ENCODE data around the gene CADPS. TPM values are rescaled to one million over a fixed set of nuclear protein-coding genes. Genes with fewer than 3 reads are reported as not detected.

Gene CADPS
- polyA plus RNA-seq, 1 donor (not counting 4 experiments of a cell fraction or from before 2014, with no cell fraction given) = not detected

DNA sequence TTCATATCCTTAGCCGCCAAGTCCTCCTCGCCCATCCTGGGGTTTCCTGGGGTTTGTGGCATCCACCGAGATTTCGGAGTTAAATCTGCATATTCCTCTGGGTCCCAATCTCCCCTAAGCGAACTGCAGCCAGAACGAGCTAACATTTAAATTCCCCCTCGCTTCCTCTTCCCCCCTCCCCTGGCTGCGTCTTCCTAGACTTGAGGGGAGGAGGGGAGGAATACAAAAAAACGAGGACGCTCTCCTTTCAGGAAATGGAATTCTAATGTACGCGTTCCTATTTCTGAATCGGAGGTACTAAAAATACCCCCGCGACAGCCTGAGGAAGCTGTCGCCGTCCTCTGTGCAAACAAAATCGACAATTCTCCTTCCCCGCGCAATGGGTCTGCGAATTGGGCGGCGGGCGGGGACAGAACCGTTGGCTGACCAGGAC is 507.4 kb downstream of the CADPS start:
- Histone ChIP-seq H3K79me2 (ENCODE audit: control insufficient read depth, insufficient read depth, low read length) (no peaks in the 10 kb centered on the region), H3K36me3 (ENCODE audit: control insufficient read depth in 2 of 2, extremely low read depth in 1 of 2, insufficient read depth in 2 of 2, low read length in 2 of 2) (no peaks in the 10 kb centered on the region), H3K9me1 (ENCODE audit: control insufficient read depth, extremely low read depth, insufficient read depth, low read length) (no peaks in the 10 kb centered on the region), H3K9me3 (ENCODE audit: control insufficient read depth, low read depth, low read length) (no peaks in the 10 kb centered on the region), H3K4me2 (ENCODE audit: control insufficient read depth, extremely low read depth, insufficient read depth, low read depth, low read length) (no peak overlapping the region), H3K27ac (ENCODE audit: control insufficient read depth, insufficient read depth, low read length) (no peak overlapping the region), H3K27me3 (ENCODE audit: control insufficient read depth, extremely low read depth, insufficient read depth, low read length) (peaks cover 70% of the 10 kb centered on the region), H3K4me1 (ENCODE audit: control insufficient read depth, extremely low read depth, insufficient read depth, low read length) (peaks cover 5% of the 10 kb centered on the region), H3K9ac (ENCODE audit: control insufficient read depth, extremely low read depth, insufficient read depth, low read length) (no peak overlapping the region), H3K4me3 (ENCODE audit: control insufficient read depth in 2 of 3, extremely low read depth in 1 of 3, insufficient read depth in 2 of 3, low read depth in 1 of 3, low read length in 3 of 3) (no peak overlapping the region), H2AFZ (ENCODE audit: control insufficient read depth, low read length) (no peak overlapping the region), H4K20me1 (ENCODE audit: control insufficient read depth, extremely low read depth, insufficient read depth, low read length) (peaks cover 7% of the 10 kb centered on the region)
- FAIRE-seq (no peak), DNase-seq (ENCODE audit: low read depth, low spot score) (no peak)
- peak; percentile 3 for TF ChIP-seq EZH2 (IDR thresholded peaks at IDR 0.05; ENCODE audit: low read length)
- TF ChIP-seq, protein P1, sequence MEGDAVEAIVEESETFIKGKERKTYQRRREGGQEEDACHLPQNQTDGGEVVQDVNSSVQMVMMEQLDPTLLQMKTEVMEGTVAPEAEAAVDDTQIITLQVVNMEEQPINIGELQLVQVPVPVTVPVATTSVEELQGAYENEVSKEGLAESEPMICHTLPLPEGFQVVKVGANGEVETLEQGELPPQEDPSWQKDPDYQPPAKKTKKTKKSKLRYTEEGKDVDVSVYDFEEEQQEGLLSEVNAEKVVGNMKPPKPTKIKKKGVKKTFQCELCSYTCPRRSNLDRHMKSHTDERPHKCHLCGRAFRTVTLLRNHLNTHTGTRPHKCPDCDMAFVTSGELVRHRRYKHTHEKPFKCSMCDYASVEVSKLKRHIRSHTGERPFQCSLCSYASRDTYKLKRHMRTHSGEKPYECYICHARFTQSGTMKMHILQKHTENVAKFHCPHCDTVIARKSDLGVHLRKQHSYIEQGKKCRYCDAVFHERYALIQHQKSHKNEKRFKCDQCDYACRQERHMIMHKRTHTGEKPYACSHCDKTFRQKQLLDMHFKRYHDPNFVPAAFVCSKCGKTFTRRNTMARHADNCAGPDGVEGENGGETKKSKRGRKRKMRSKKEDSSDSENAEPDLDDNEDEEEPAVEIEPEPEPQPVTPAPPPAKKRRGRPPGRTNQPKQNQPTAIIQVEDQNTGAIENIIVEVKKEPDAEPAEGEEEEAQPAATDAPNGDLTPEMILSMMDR (optimal IDR thresholded peaks at IDR 0.05 in 1 of 3, IDR thresholded peaks at IDR 0.05 in 1 of 3, conservative IDR thresholded peaks at IDR 0.05 in 1 of 3; ENCODE audit: extremely low read depth in 1 of 3, insufficient read depth in 2 of 3, low read length in 3 of 3) = no peak
- dilution Hi-C loops (cut with MboI; ENCODE audit: extremely low pct_ligation_motif_present, low sequenced_read_pairs) = no loop called here

DNA sequence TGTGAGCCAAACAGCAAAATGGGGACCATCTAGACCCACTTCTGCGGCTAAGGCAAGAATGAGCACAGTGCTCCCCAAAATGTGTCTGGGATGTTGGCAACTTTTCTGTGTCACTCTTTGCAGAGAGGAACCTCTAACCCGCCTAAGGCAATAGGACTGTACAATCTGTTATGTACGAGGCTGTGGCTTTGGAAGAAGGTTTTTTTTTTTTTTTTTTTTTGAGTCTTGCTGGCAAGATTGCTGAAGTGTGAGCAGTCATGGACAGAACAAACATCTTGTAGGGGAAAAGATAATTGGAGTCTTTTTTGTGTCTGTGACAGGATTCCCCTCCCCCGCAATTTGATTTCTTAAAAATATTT is 509.1 kb downstream of the CADPS start:
- no peak overlapping the region for H3K9ac ChIP-seq (ENCODE audit: control insufficient read depth, extremely low read depth, insufficient read depth, low read length)
- H3K9me1 ChIP-seq (ENCODE audit: control insufficient read depth, extremely low read depth, insufficient read depth, low read length) = no peaks in the 10 kb centered on the region
- H2AFZ ChIP-seq (ENCODE audit: control insufficient read depth, low read length) = no peak overlapping the region
- DNase-seq (ENCODE audit: low read depth, low spot score) (no peak), FAIRE-seq (no peak)
- peaks cover 54% of the 10 kb centered on the region for H3K27me3 ChIP-seq (ENCODE audit: control insufficient read depth, extremely low read depth, insufficient read depth, low read length)
- H4K20me1 ChIP-seq (ENCODE audit: control insufficient read depth, extremely low read depth, insufficient read depth, low read length) = peaks cover 5% of the 10 kb centered on the region
- H3K36me3 ChIP-seq (ENCODE audit: control insufficient read depth in 2 of 2, extremely low read depth in 1 of 2, insufficient read depth in 2 of 2, low read length in 2 of 2) = no peaks in the 10 kb centered on the region
- no peaks in the 10 kb centered on the region for H3K9me3 ChIP-seq (ENCODE audit: control insufficient read depth, low read depth, low read length)
- H3K79me2 ChIP-seq (ENCODE audit: control insufficient read depth, insufficient read depth, low read length) = no peaks in the 10 kb centered on the region
- H3K4me3 ChIP-seq (ENCODE audit: control insufficient read depth in 2 of 3, extremely low read depth in 1 of 3, insufficient read depth in 2 of 3, low read depth in 1 of 3, low read length in 3 of 3) = no peak overlapping the region
- no peak overlapping the region for H3K4me2 ChIP-seq (ENCODE audit: control insufficient read depth, extremely low read depth, insufficient read depth, low read depth, low read length)
- H3K4me1 ChIP-seq (ENCODE audit: control insufficient read depth, extremely low read depth, insufficient read depth, low read length) = peaks cover 5% of the 10 kb centered on the region
- dilution Hi-C loops (cut with MboI; ENCODE audit: extremely low pct_ligation_motif_present, low sequenced_read_pairs) = no loop called here
- no peak overlapping the region for H3K27ac ChIP-seq (ENCODE audit: control insufficient read depth, insufficient read depth, low read length)
- TF ChIP-seq, protein P1 (optimal IDR thresholded peaks at IDR 0.05 in 1 of 3, IDR thresholded peaks at IDR 0.05 in 1 of 3, conservative IDR thresholded peaks at IDR 0.05 in 1 of 3; ENCODE audit: extremely low read depth in 1 of 3, insufficient read depth in 2 of 3, low read length in 3 of 3) = no peak
- TF ChIP-seq EZH2 (IDR thresholded peaks at IDR 0.05; ENCODE audit: low read length) = no peak
